Measurements from ENCODE around the gene NT5E. TPM values are rescaled to one million over a fixed set of nuclear protein-coding genes. Genes with fewer than 3 reads are reported as not detected.

NT5E gene
- total and polyA plus RNA-seq, 4 donors: 13.5 to 51.5 (median 34.1) TPM

DNA sequence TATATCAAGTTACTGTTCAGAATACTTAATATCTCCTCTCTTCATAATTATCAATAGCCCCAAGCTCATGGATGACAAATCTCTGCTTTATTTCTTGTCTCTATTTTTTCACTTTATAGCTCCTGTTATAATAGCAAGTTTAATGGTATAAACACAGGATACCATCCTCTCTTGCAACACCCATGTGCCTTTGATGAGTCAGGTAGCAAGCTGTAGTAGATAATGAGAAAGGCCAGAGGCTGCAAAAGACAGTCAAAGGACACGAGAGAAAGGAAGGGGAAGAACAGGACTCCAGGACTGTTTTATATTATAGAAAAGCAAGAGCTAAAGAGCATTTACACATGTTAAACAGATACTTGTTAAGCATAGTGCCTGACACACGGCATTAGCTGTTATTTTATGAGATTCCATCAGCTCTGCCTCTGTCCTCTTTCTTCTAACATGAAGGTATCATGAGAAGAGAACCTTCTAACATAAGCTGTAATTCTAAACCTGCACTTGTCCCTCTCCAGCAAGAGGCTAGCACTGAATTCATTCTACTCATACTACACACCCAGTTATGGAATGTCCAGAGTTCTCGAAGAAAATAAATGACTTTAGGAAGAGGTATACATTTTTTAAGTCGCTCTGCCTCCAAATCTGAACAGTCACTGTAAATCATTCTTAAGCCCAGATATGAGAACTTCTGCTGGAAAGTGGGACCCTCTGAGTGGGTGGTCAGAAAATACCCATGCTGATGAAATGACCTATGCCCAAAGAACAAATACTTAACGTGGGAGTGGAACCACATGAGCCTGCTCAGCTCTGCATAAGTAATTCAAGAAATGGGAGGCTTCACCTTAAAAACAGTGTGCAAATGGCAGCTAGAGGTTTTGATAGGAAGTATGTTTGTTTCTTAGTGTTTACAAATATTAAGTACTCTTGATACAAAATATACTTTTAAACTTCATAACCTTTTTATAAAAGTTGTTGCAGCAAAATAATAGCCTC is 45.0 kb downstream of the NT5E start:
- no peak overlapping the region for H3K9ac ChIP-seq (ENCODE audit: low read depth in 1 of 2, low read length in 2 of 2)
- H3K4me3 ChIP-seq (ENCODE audit: low read depth in 1 of 3, low read length in 3 of 3): no peak overlapping the region
- H3K4me1 ChIP-seq (ENCODE audit: control insufficient read depth in 4 of 4, insufficient read depth in 4 of 4, low read length in 3 of 4): peaks cover 0 to 17% (median under 1%) of the 10 kb centered on the region in 4 donors
- 76% methylated on average over 5 of the region's 5 CpGs for whole genome bisulfite sequencing
- H3K36me3 ChIP-seq (ENCODE audit: control insufficient read depth in 4 of 4, insufficient read depth in 3 of 4, low read depth in 1 of 4, low read length in 3 of 4): peaks cover 2 to 26% (median 14%) of the 10 kb centered on the region in 4 donors
- H3K9me3 ChIP-seq (ENCODE audit: control insufficient read depth in 4 of 4, low read length in 3 of 4): no peaks in the 10 kb centered on the region
- no peak for DNase-seq (ENCODE audit: low spot score)
- H3K27ac ChIP-seq (ENCODE audit: low read depth in 1 of 2, low read length in 2 of 2): no peak overlapping the region
- TF ChIP-seq SP1 (IDR thresholded peaks at IDR 0.05): no peak
- no peak for TF ChIP-seq RXRA (IDR thresholded peaks at IDR 0.05)
- TF ChIP-seq FOXA2 (IDR thresholded peaks at IDR 0.05): no peak
- no peak for TF ChIP-seq TAF1 (conservative IDR thresholded peaks at IDR 0.05)
- TF ChIP-seq RAD21 (IDR thresholded peaks at IDR 0.05): no peak
- TF ChIP-seq JUND (IDR thresholded peaks at IDR 0.05): no peak
- TF ChIP-seq ZBTB33 (IDR thresholded peaks at IDR 0.05): no peak
- no peak for TF ChIP-seq MAX (IDR thresholded peaks at IDR 0.05)
- TF ChIP-seq EGR1 (IDR thresholded peaks at IDR 0.05; ENCODE audit: low read depth in 2 of 2): no peak
- no peak for TF ChIP-seq HNF4G (IDR thresholded peaks at IDR 0.05)
- TF ChIP-seq NR2F2 (IDR thresholded peaks at IDR 0.05): no peak
- TF ChIP-seq FOXA1 (IDR thresholded peaks at IDR 0.05): no peak
- TF ChIP-seq, protein P1, sequence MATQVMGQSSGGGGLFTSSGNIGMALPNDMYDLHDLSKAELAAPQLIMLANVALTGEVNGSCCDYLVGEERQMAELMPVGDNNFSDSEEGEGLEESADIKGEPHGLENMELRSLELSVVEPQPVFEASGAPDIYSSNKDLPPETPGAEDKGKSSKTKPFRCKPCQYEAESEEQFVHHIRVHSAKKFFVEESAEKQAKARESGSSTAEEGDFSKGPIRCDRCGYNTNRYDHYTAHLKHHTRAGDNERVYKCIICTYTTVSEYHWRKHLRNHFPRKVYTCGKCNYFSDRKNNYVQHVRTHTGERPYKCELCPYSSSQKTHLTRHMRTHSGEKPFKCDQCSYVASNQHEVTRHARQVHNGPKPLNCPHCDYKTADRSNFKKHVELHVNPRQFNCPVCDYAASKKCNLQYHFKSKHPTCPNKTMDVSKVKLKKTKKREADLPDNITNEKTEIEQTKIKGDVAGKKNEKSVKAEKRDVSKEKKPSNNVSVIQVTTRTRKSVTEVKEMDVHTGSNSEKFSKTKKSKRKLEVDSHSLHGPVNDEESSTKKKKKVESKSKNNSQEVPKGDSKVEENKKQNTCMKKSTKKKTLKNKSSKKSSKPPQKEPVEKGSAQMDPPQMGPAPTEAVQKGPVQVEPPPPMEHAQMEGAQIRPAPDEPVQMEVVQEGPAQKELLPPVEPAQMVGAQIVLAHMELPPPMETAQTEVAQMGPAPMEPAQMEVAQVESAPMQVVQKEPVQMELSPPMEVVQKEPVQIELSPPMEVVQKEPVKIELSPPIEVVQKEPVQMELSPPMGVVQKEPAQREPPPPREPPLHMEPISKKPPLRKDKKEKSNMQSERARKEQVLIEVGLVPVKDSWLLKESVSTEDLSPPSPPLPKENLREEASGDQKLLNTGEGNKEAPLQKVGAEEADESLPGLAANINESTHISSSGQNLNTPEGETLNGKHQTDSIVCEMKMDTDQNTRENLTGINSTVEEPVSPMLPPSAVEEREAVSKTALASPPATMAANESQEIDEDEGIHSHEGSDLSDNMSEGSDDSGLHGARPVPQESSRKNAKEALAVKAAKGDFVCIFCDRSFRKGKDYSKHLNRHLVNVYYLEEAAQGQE (IDR thresholded peaks at IDR 0.05): no peak
- TF ChIP-seq HNF4A (conservative IDR thresholded peaks at IDR 0.05): no peak
- no peak for TF ChIP-seq YY1 (IDR thresholded peaks at IDR 0.05)
- TF ChIP-seq, protein P2, sequence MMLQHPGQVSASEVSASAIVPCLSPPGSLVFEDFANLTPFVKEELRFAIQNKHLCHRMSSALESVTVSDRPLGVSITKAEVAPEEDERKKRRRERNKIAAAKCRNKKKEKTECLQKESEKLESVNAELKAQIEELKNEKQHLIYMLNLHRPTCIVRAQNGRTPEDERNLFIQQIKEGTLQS (IDR thresholded peaks at IDR 0.05): no peak
- H3K27me3 ChIP-seq (ENCODE audit: control insufficient read depth in 4 of 4, insufficient read depth in 4 of 4, low read length in 3 of 4): no peaks in the 10 kb centered on the region

- Histone ChIP-seq H3K27ac (ENCODE audit: low read depth in 1 of 2, low read length in 2 of 2) (no peak overlapping the region), H3K9me3 (ENCODE audit: control insufficient read depth in 4 of 4, low read length in 3 of 4) (no peaks in the 10 kb centered on the region), H3K4me1 (ENCODE audit: control insufficient read depth in 4 of 4, insufficient read depth in 4 of 4, low read length in 3 of 4) (peaks cover 0 to 17% (median 1%) of the 10 kb centered on the region in 4 donors), H3K4me3 (ENCODE audit: low read depth in 1 of 3, low read length in 3 of 3) (no peak overlapping the region), H3K36me3 (ENCODE audit: control insufficient read depth in 4 of 4, insufficient read depth in 3 of 4, low read depth in 1 of 4, low read length in 3 of 4) (peaks cover 2 to 18% (median 8%) of the 10 kb centered on the region in 4 donors), H3K27me3 (ENCODE audit: control insufficient read depth in 4 of 4, insufficient read depth in 4 of 4, low read length in 3 of 4) (no peaks in the 10 kb centered on the region), H3K9ac (ENCODE audit: low read depth in 1 of 2, low read length in 2 of 2) (no peak overlapping the region)
- 89% methylated on average over 8 of the region's 8 CpGs for WGBS
- DNase-seq (ENCODE audit: low spot score): no peak
- TF ChIP-seq, protein P1 (IDR thresholded peaks at IDR 0.05): no peak
- TF ChIP-seq MAX (IDR thresholded peaks at IDR 0.05) (no peak), FOXA1 (IDR thresholded peaks at IDR 0.05) (no peak), EGR1 (IDR thresholded peaks at IDR 0.05; ENCODE audit: low read depth in 2 of 2) (no peak), FOXA2 (IDR thresholded peaks at IDR 0.05) (no peak), CTCF (IDR thresholded peaks at IDR 0.05; ENCODE audit: low read depth, low read length, missing input control) (no peak), GABPA (IDR thresholded peaks at IDR 0.05 in 1 of 2, conservative IDR thresholded peaks at IDR 0.05 in 1 of 2) (no peak), NR2F2 (IDR thresholded peaks at IDR 0.05) (no peak), RAD21 (IDR thresholded peaks at IDR 0.05) (no peak), HNF4A (conservative IDR thresholded peaks at IDR 0.05) (no peak), RXRA (IDR thresholded peaks at IDR 0.05) (no peak)
Observed at GRCh38 chr6:85496009-85496579, 46.2 kb downstream of the NT5E start.
